GM12878 (cell line): ENCODE measurements around the gene PRDM15. TPM values are rescaled to one million over a fixed set of nuclear protein-coding genes. Genes with fewer than 3 reads are reported as not detected.

Experiments
- ATAC-seq: fragments of 200-7000 bp; cut with Tn5 transposase; 3 replicates; pipeline ENCODE4 v1.9.1; 2020; ENCODE audit warnings: mild to moderate bottlenecking, moderate library complexity
- BruUV-seq: library from RNA; stranded (reverse); fragments of 400-500 nt; replicated peaks from 2 replicates; lab custom pipeline; 2021; lab: Mats Ljungman, UMichigan
- CTCF ChIA-PET: fragments of 300-600 bp; sonication (Branson Sonifier 250); formaldehyde crosslinking; extraction: SDS; loops from one replicate; lab custom pipeline; 2021; ENCODE audit warnings: inconsistent platforms; lab: Yijun Ruan, JAX
- POLR2A ChIA-PET: fragments of 350-600 bp; formaldehyde crosslinking; extraction: SDS; loops from one replicate; lab custom pipeline; 2021; ENCODE audit warnings: inconsistent platforms; lab: Charles Lee
- RAD21 ChIA-PET: fragments of 300-600 bp; sonication (Branson Sonifier 250); formaldehyde crosslinking; loops from one replicate; lab custom pipeline; 2023; ENCODE audit warnings: antibody characterized with exemption; ENCODE audit not compliant: unreplicated experiment; lab: Charles Lee
- SMC1A ChIA-PET: fragments of 300-600 bp; sonication (Branson Sonifier 250); formaldehyde crosslinking; loops from one replicate; lab custom pipeline; 2023; ENCODE audit not compliant: unreplicated experiment, uncharacterized antibody; lab: Charles Lee
- DNase-seq: peaks from one replicate; pipeline ENCODE4 v3.0.0-alpha.2; 2011; ENCODE audit warnings: low read depth, low spot score
- FAIRE-seq: peaks from 3 replicates; lab custom pipeline; 2011; peaks lifted over from hg19 to GRCh38; lab: Jason Lieb, UNC
- H2AFZ ChIP-seq: 2 replicates; pipeline ENCODE4 v1.6.0; 2011; ENCODE audit warnings: low read depth, low read length, control low read depth; ENCODE audit not compliant: control insufficient read depth
- H3K27ac ChIP-seq: 2 replicates; pipeline ENCODE4 v1.5.1; 2011; ENCODE audit warnings: control low read depth; ENCODE audit not compliant: control insufficient read depth, insufficient read depth
- H3K27me3 ChIP-seq, 2 experiments: replicated peaks in 1 of 2; 2 replicates each; pipeline versions ENCODE4 v1.6.0 to v1.6.1; 2011; ENCODE audit warnings: low read length in 1 of 2; ENCODE audit not compliant: control insufficient read depth in 2 of 2, insufficient read depth in 2 of 2
- H3K36me3 ChIP-seq, 2 experiments: 2 replicates each; pipeline ENCODE4 v1.5.1; 2011; ENCODE audit warnings: low read length in 1 of 2; ENCODE audit not compliant: control insufficient read depth in 2 of 2, insufficient read depth in 2 of 2
- H3K4me1 ChIP-seq: 2 replicates; pipeline ENCODE4 v1.6.1; 2011; ENCODE audit warnings: mild to moderate bottlenecking, low read length, moderate library complexity, mixed read lengths; ENCODE audit not compliant: control insufficient read depth, insufficient read depth
- H3K4me2 ChIP-seq: 2 replicates; pipeline ENCODE4 v1.6.0; 2011; ENCODE audit warnings: control low read depth; ENCODE audit not compliant: control insufficient read depth, insufficient read depth
- H3K4me3 ChIP-seq: fragments of 200-600 bp; sonication (generic); 2 replicates; pipeline ENCODE4 v1.5.1; 2016
- H3K79me2 ChIP-seq: 2 replicates; pipeline ENCODE4 v1.6.0; 2011; ENCODE audit warnings: low read length; ENCODE audit not compliant: control insufficient read depth, insufficient read depth
- H3K9ac ChIP-seq: 2 replicates; pipeline ENCODE4 v1.8.0; 2011; ENCODE audit warnings: low read length, control low read depth, mixed read lengths; ENCODE audit not compliant: control insufficient read depth, insufficient read depth
- H3K9me3 ChIP-seq: replicated peaks from 3 replicates; pipeline ENCODE4 v1.5.1; 2011; ENCODE audit warnings: mild to moderate bottlenecking, low read length; ENCODE audit not compliant: control insufficient read depth, insufficient read depth
- H4K20me1 ChIP-seq: 2 replicates; pipeline ENCODE4 v1.6.0; 2011; ENCODE audit not compliant: control insufficient read depth, insufficient read depth
- NFXL1 ChIP-seq: fragments of 450-650 bp; IDR thresholded peaks from 2 replicates; pipeline ENCODE4 v1.6.1; 2017; ENCODE audit warnings: antibody characterized with exemption, mild to moderate bottlenecking, borderline replicate concordance
- RAD21 ChIP-seq: IDR thresholded peaks from 2 replicates; pipeline ENCODE4 v1.6.1; 2011; ENCODE audit warnings: mild to moderate bottlenecking, low read depth, low read length, moderate library complexity; ENCODE audit not compliant: insufficient read depth
- SMC3 ChIP-seq: IDR thresholded peaks from 2 replicates; pipeline ENCODE4 v1.6.1; 2011; ENCODE audit warnings: low read length, improper control_type of control experiment, borderline replicate concordance
- STAT3 ChIP-seq: IDR thresholded peaks from 2 replicates; pipeline ENCODE4 v1.6.1; 2011; ENCODE audit warnings: low read depth, low read length, improper control_type of control experiment
- TBL1XR1 ChIP-seq: IDR thresholded peaks from 2 replicates; pipeline ENCODE4 v1.6.1; 2012; ENCODE audit warnings: low read depth, low read length, improper control_type of control experiment
- ZSCAN29 ChIP-seq: fragments of 450-650 bp; IDR thresholded peaks from 2 replicates; pipeline ENCODE4 v1.6.1; 2017; ENCODE audit warnings: mild to moderate bottlenecking, moderate library complexity
- WGBS: methylation state at CpG from one replicate; pipeline ENCODE4 v1.1.6; 2016; ENCODE audit warnings: low lambda C conversion rate; ENCODE audit not compliant: insufficient replicate concordance, insufficient coverage; ENCODE audit errors: missing lambda C conversion rate; 5-methylcytosine and 5-hydroxymethylcytosine counted together
- in situ Hi-C: fragments of 300-500 bp; cut with MboI; formaldehyde crosslinking; loops from 9 replicates; pipeline ENCODE4 v1.14.3; 2018; ENCODE audit warnings: mixed read lengths
- intact Hi-C: fragments of 100-400 bp; cut with micrococcal nuclease; formaldehyde crosslinking; loops from one replicate; pipeline ENCODE4 v1.14.2; 2022; ENCODE audit not compliant: unreplicated experiment
- polyA plus RNA-seq, 11 experiments: library from polyadenylated mRNA; depleted of rRNA in 4 of 11; unstranded in 6 of 11; stranded (reverse) in 5 of 11; fragments of >200 nt; fragmentation: Nextera tagmentation in 4 of 11; fragmentation: Illumina TruSeq in 1 of 11; extraction: Ambion mirVana in 4 of 11; extraction: Trizol in 1 of 11; gene quantifications; 1 replicate in 1 of 11; 2 replicates in 10 of 11; pipeline versions ENCODE4 v1.2.1 to v1.2.3, GENCODE V29; 2011 to 2016; ENCODE audit warnings: inconsistent platforms in 2 of 11, missing spikeins in 2 of 11, low read depth in 1 of 11
- total RNA-seq, 4 experiments: library from RNA; depleted of rRNA in 3 of 4; stranded (reverse); fragments of >200 nt in 3 of 4; fragmentation: Illumina TruSeq in 1 of 4; extraction: Trizol in 1 of 4; gene quantifications; 2 replicates each; pipeline versions ENCODE4 v1.2.1 to v1.2.3, GENCODE V29; 2013 to 2021
- TF ChIP-seq, protein P1 (sequence below): IDR thresholded peaks from 2 replicates; pipeline ENCODE4 v1.6.1; 2011; ENCODE audit warnings: low read depth, low read length, improper control_type of control experiment, borderline replicate concordance
- TF ChIP-seq, protein P2 (sequence below), 3 experiments: IDR thresholded peaks in 2 of 3; conservative IDR thresholded peaks in 1 of 3; 2 replicates each; pipeline ENCODE4 v1.5.1; 2011; ENCODE audit warnings: low read depth in 3 of 3, low read length in 3 of 3, mild to moderate bottlenecking in 3 of 3, control low read depth in 2 of 3, moderate library complexity in 2 of 3, inconsistent platforms in 1 of 3, mixed read lengths in 1 of 3; ENCODE audit not compliant: control insufficient read depth in 2 of 3, insufficient read depth in 1 of 3; ENCODE audit errors: extremely low read depth in 1 of 3
- TF ChIP-seq, protein P3 (sequence below): fragments of 450-650 bp; IDR thresholded peaks from 2 replicates; pipeline ENCODE4 v1.6.1; 2017; ENCODE audit warnings: mild to moderate bottlenecking

Gene PRDM15
- total and polyA plus RNA-seq, 10 of the 15 experiments (the other 5 are each of a cell fraction or from before 2014, with no cell fraction given) = 2.2 to 16.0 (median 8.6) TPM

DNA sequence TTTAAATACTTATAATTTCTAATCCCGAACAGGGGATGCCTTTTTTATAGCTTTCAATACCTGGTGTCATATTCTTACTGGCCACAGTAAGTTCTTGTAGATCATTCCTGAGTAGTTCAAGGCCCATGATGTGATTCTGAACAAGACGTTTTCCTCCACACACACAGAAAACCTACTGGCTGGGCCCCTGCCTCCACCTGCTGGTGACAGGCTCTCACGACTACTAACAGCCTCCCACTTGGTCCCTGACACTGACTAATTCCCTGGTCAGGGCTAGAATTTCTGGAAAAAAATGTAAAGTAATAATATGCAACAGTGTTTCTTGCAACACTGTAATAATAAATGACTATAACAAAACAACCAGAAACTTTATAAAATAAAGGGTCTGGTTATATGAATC lies 61.9 kb downstream of the PRDM15 start:
- no peaks in the 10 kb centered on the region for H3K79me2 ChIP-seq
- ChIA-PET SMC1A (interaction anchor here (0.7 to 2.6 kb wide), 29 partner anchors 16 to 719 kb away, joined by 3 to 46 read pairs (median 4); partner anchors contain the start of gene PRDM15), POLR2A (no interaction called here), RAD21 (interaction anchor here (1.0 to 2.2 kb wide), 25 partner anchors 16 to 534 kb away, joined by 3 to 43 read pairs (median 5); no protein-coding TSS in a partner anchor), CTCF (interaction anchor here (0.6 to 3.3 kb wide), 47 partner anchors 8 to 535 kb away, joined by 3 to 48 read pairs (median 4); partner anchors contain the start of gene PRDM15)
- H3K36me3 ChIP-seq = peaks cover 6 to 23% of the 10 kb centered on the region in 2 experiments; a peak in 3 of 4 replicates
- ATAC-seq (peak; percentile 93), FAIRE-seq (peak; percentile 84), DNase-seq (no peak)
- H3K4me2 ChIP-seq = no peak overlapping the region
- BruUV-seq = no TSS peak
- H3K27ac ChIP-seq = no peak overlapping the region
- H3K9me3 ChIP-seq = no peaks in the 10 kb centered on the region
- 17% methylated on average over 3 of the region's 3 CpGs for WGBS
- no peaks in the 10 kb centered on the region for H3K27me3 ChIP-seq
- in situ Hi-C loops (no loop called here), intact Hi-C loops (loop anchor here (1.0 to 5.0 kb wide), 3 partner anchors 45 to 300 kb away; no protein-coding TSS in a partner anchor)
- H2AFZ ChIP-seq = no peak overlapping the region
- no peak overlapping the region for H3K9ac ChIP-seq
- no peaks in the 10 kb centered on the region for H4K20me1 ChIP-seq
- no peak overlapping the region for H3K4me3 ChIP-seq
- TF ChIP-seq RAD21 (peak; percentile 63), TBL1XR1 (no peak), ZSCAN29 (no peak), SMC3 (peak; percentile 76; the same call in 1 of the 2 replicates), STAT3 (no peak), NFXL1 (no peak)
- TF ChIP-seq, protein P1, sequence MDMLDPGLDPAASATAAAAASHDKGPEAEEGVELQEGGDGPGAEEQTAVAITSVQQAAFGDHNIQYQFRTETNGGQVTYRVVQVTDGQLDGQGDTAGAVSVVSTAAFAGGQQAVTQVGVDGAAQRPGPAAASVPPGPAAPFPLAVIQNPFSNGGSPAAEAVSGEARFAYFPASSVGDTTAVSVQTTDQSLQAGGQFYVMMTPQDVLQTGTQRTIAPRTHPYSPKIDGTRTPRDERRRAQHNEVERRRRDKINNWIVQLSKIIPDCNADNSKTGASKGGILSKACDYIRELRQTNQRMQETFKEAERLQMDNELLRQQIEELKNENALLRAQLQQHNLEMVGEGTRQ = no peak
- TF ChIP-seq, protein P2, sequence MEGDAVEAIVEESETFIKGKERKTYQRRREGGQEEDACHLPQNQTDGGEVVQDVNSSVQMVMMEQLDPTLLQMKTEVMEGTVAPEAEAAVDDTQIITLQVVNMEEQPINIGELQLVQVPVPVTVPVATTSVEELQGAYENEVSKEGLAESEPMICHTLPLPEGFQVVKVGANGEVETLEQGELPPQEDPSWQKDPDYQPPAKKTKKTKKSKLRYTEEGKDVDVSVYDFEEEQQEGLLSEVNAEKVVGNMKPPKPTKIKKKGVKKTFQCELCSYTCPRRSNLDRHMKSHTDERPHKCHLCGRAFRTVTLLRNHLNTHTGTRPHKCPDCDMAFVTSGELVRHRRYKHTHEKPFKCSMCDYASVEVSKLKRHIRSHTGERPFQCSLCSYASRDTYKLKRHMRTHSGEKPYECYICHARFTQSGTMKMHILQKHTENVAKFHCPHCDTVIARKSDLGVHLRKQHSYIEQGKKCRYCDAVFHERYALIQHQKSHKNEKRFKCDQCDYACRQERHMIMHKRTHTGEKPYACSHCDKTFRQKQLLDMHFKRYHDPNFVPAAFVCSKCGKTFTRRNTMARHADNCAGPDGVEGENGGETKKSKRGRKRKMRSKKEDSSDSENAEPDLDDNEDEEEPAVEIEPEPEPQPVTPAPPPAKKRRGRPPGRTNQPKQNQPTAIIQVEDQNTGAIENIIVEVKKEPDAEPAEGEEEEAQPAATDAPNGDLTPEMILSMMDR (IDR thresholded peaks at IDR 0.05 in 2 of 3, conservative IDR thresholded peaks at IDR 0.05 in 1 of 3; ENCODE audit: control insufficient read depth in 2 of 3, extremely low read depth in 1 of 3, insufficient read depth in 1 of 3, low read depth in 3 of 3, low read length in 3 of 3) = peak; percentile 68 to 80 (median 72)
- TF ChIP-seq, protein P3, sequence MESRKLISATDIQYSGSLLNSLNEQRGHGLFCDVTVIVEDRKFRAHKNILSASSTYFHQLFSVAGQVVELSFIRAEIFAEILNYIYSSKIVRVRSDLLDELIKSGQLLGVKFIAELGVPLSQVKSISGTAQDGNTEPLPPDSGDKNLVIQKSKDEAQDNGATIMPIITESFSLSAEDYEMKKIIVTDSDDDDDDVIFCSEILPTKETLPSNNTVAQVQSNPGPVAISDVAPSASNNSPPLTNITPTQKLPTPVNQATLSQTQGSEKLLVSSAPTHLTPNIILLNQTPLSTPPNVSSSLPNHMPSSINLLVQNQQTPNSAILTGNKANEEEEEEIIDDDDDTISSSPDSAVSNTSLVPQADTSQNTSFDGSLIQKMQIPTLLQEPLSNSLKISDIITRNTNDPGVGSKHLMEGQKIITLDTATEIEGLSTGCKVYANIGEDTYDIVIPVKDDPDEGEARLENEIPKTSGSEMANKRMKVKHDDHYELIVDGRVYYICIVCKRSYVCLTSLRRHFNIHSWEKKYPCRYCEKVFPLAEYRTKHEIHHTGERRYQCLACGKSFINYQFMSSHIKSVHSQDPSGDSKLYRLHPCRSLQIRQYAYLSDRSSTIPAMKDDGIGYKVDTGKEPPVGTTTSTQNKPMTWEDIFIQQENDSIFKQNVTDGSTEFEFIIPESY = no peak
- peaks cover 5% of the 10 kb centered on the region; the same call in 1 of the 2 replicates for H3K4me1 ChIP-seq
